HEK293T (cell line): ENCODE results near the gene BICC1.

Source experiments
- CTCF ChIA-PET: fragments of 350-600 bp; formaldehyde crosslinking; extraction: SDS; loops from one replicate; lab custom pipeline; 2021; ENCODE audit warnings: antibody characterized with exemption, inconsistent platforms; lab: Yijun Ruan, JAX
- POLR2A ChIA-PET: fragments of 350-600 bp; formaldehyde crosslinking; extraction: SDS; loops from one replicate; lab custom pipeline; 2020; ENCODE audit warnings: antibody characterized with exemption, inconsistent platforms; lab: Yijun Ruan, JAX
- DNase-seq: peaks from one replicate; pipeline ENCODE4 v3.0.0; 2012; ENCODE audit warnings: mixed read lengths; ENCODE audit errors: extremely low spot score
- ARNT ChIP-seq: fragments of 450-650 bp; IDR thresholded peaks from 2 replicates; pipeline ENCODE4 v1.6.1; 2017; ENCODE audit warnings: mild to moderate bottlenecking
- BHLHE40 ChIP-seq: fragments of 450-650 bp; IDR thresholded peaks from 2 replicates; pipeline ENCODE4 v1.6.1; 2016; ENCODE audit warnings: mild to moderate bottlenecking, moderate library complexity, borderline replicate concordance
- CTBP1 ChIP-seq: fragments of 450-650 bp; IDR thresholded peaks from 2 replicates; pipeline ENCODE4 v1.6.1; 2016; ENCODE audit warnings: borderline replicate concordance
- ELF4 ChIP-seq: fragments of 450-650 bp; IDR thresholded peaks from 2 replicates; pipeline ENCODE4 v1.6.1; 2017; ENCODE audit warnings: antibody characterized with exemption
- FOXA1 ChIP-seq: fragments of 450-650 bp; IDR thresholded peaks from 2 replicates; pipeline ENCODE4 v1.6.1; 2016; ENCODE audit warnings: mild to moderate bottlenecking
- FOXK2 ChIP-seq: fragments of 450-650 bp; IDR thresholded peaks from 2 replicates; pipeline ENCODE4 v1.6.1; 2016; ENCODE audit warnings: mild to moderate bottlenecking
- FOXM1 ChIP-seq: fragments of 450-650 bp; IDR thresholded peaks from 2 replicates; pipeline ENCODE4 v1.6.1; 2017; ENCODE audit warnings: mild to moderate bottlenecking, borderline replicate concordance
- HDGF ChIP-seq: fragments of 450-650 bp; IDR thresholded peaks from 2 replicates; pipeline ENCODE4 v1.6.1; 2017; ENCODE audit warnings: antibody characterized with exemption, borderline replicate concordance
- L3MBTL2 ChIP-seq: fragments of 450-650 bp; conservative IDR thresholded peaks from 2 replicates; pipeline ENCODE4 v1.6.1; 2016; ENCODE audit warnings: mild to moderate bottlenecking
- LEF1 ChIP-seq: fragments of 450-650 bp; IDR thresholded peaks from 2 replicates; pipeline ENCODE4 v1.6.1; 2017; ENCODE audit warnings: mild to moderate bottlenecking, borderline replicate concordance
- NFRKB ChIP-seq: fragments of 450-650 bp; IDR thresholded peaks from 2 replicates; pipeline ENCODE4 v1.6.1; 2016; ENCODE audit warnings: mild to moderate bottlenecking, moderate library complexity
- PKNOX1 ChIP-seq: fragments of 450-650 bp; IDR thresholded peaks from 2 replicates; pipeline ENCODE4 v1.6.1; 2016
- SP1 ChIP-seq: fragments of 450-650 bp; IDR thresholded peaks from 2 replicates; pipeline ENCODE4 v1.6.1; 2017
- SUZ12 ChIP-seq: fragments of 450-650 bp; IDR thresholded peaks from 2 replicates; pipeline ENCODE4 v1.6.1; 2016; ENCODE audit warnings: mild to moderate bottlenecking
- TARDBP ChIP-seq: fragments of 450-650 bp; IDR thresholded peaks from 2 replicates; pipeline ENCODE4 v1.6.1; 2016
- ZNF384 ChIP-seq: fragments of 450-650 bp; IDR thresholded peaks from 2 replicates; pipeline ENCODE4 v1.6.1; 2016

BICC1 gene

GRCh38 chr10:58515291-58515941 lies 2.7 kb downstream of the BICC1 start:
- ChIA-PET CTCF (no interaction called here), POLR2A (no interaction called here)
- DNase-seq: no peak
- TF ChIP-seq CTBP1: no peak
- TF ChIP-seq NFRKB: no peak
- TF ChIP-seq BHLHE40: no peak
- no peak for TF ChIP-seq TARDBP
- TF ChIP-seq FOXA1: no peak
- TF ChIP-seq FOXM1: no peak
- TF ChIP-seq PKNOX1: no peak
- no peak for TF ChIP-seq SUZ12
- TF ChIP-seq HDGF: no peak
- no peak for TF ChIP-seq ELF4
- TF ChIP-seq FOXK2: no peak
- no peak for TF ChIP-seq L3MBTL2
- no peak for TF ChIP-seq LEF1
- TF ChIP-seq ARNT: no peak
- TF ChIP-seq SP1: no peak
- no peak for TF ChIP-seq ZNF384

- no peak for DNase-seq
- CTCF ChIA-PET: no interaction called here
- POLR2A ChIA-PET: no interaction called here
- TF ChIP-seq HDGF (no peak), FOXK2 (no peak), ARNT (no peak), FOXM1 (no peak)
Observed at GRCh38 chr10:58516119-58516518, 3.4 kb downstream of the BICC1 start.

- TF ChIP-seq FOXA1: no peak
- no peak for TF ChIP-seq L3MBTL2
- no peak for TF ChIP-seq LEF1
- TF ChIP-seq SP1: no peak
- TF ChIP-seq ZNF384: no peak
- TF ChIP-seq FOXK2: no peak
- no peak for TF ChIP-seq HDGF
- TF ChIP-seq NFRKB: no peak
- TF ChIP-seq FOXM1: no peak
- no peak for TF ChIP-seq PKNOX1
- TF ChIP-seq CTBP1: no peak
- TF ChIP-seq ELF4: no peak
- no peak for TF ChIP-seq SUZ12
- TF ChIP-seq TARDBP: no peak
- TF ChIP-seq ARNT: no peak
- TF ChIP-seq BHLHE40: no peak
- ChIA-PET CTCF (no interaction called here), POLR2A (no interaction called here)
- no peak for DNase-seq
Observed at GRCh38 chr10:58516671-58517070, 4.0 kb downstream of the BICC1 start.

GRCh38 chr10:58517081-58517480 lies 4.4 kb downstream of the BICC1 start:
- TF ChIP-seq ZNF384: no peak
- no peak for TF ChIP-seq ELF4
- TF ChIP-seq BHLHE40: no peak
- 0 out of 2 replicates have a peak, but pooled peaks have one; percentile 3 for TF ChIP-seq PKNOX1
- POLR2A ChIA-PET: no interaction called here
- CTCF ChIA-PET: no interaction called here
- no peak for DNase-seq

GRCh38 chr10:58517491-58518355 lies 5.1 kb downstream of the BICC1 start:
- CTCF ChIA-PET: no interaction called here
- POLR2A ChIA-PET: no interaction called here
- no peak for TF ChIP-seq LEF1
- TF ChIP-seq ELF4: no peak
- TF ChIP-seq BHLHE40: no peak
- TF ChIP-seq L3MBTL2: no peak
- TF ChIP-seq PKNOX1: no peak
- no peak for TF ChIP-seq SUZ12
- no peak for TF ChIP-seq ARNT
- no peak for TF ChIP-seq TARDBP
- no peak for TF ChIP-seq ZNF384
- no peak for TF ChIP-seq FOXK2
- no peak for TF ChIP-seq FOXA1
- no peak for TF ChIP-seq HDGF
- TF ChIP-seq CTBP1: no peak
- TF ChIP-seq SP1: no peak
- no peak for TF ChIP-seq FOXM1
- no peak for TF ChIP-seq NFRKB
- DNase-seq: no peak
